ENCODE results near the gene TPM4. TPM values are rescaled to one million over a fixed set of nuclear protein-coding genes. Genes with fewer than 3 reads are reported as not detected.

The TPM4 gene
- total and polyA plus RNA-seq, 2 of the 8 experiments (the other 6 are each of a cell fraction or from before 2014, with no cell fraction given): 160 to 359 TPM

- TF ChIP-seq SP1 (IDR thresholded peaks at IDR 0.05; ENCODE audit: low read depth, low read length): 0 out of 2 replicates have a peak, but pooled peaks have one; percentile 41
- TF ChIP-seq RBBP5 (IDR thresholded peaks at IDR 0.05; ENCODE audit: borderline replicate concordance, low read depth, low read length): peak; percentile 78; the same call in 1 of the 2 replicates
- TF ChIP-seq, protein P1, sequence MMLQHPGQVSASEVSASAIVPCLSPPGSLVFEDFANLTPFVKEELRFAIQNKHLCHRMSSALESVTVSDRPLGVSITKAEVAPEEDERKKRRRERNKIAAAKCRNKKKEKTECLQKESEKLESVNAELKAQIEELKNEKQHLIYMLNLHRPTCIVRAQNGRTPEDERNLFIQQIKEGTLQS (IDR thresholded peaks at IDR 0.05; ENCODE audit: insufficient read depth, low read depth, low read length): no peak
- TF ChIP-seq, protein P2, sequence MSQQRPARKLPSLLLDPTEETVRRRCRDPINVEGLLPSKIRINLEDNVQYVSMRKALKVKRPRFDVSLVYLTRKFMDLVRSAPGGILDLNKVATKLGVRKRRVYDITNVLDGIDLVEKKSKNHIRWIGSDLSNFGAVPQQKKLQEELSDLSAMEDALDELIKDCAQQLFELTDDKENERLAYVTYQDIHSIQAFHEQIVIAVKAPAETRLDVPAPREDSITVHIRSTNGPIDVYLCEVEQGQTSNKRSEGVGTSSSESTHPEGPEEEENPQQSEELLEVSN (IDR thresholded peaks at IDR 0.05): no peak
- peak; percentile 85; the same call in 1 of the 2 replicates for TF ChIP-seq TBP (IDR thresholded peaks at IDR 0.05; ENCODE audit: low read depth, low read length)
- TF ChIP-seq SUZ12 (IDR thresholded peaks at IDR 0.05; ENCODE audit: low read length): no peak
- TF ChIP-seq, protein P3, sequence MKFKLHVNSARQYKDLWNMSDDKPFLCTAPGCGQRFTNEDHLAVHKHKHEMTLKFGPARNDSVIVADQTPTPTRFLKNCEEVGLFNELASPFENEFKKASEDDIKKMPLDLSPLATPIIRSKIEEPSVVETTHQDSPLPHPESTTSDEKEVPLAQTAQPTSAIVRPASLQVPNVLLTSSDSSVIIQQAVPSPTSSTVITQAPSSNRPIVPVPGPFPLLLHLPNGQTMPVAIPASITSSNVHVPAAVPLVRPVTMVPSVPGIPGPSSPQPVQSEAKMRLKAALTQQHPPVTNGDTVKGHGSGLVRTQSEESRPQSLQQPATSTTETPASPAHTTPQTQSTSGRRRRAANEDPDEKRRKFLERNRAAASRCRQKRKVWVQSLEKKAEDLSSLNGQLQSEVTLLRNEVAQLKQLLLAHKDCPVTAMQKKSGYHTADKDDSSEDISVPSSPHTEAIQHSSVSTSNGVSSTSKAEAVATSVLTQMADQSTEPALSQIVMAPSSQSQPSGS (IDR thresholded peaks at IDR 0.05; ENCODE audit: low read length): peak; percentile 77; the same call in 1 of the 2 replicates
- peak; percentile 96 for TF ChIP-seq SRF (IDR thresholded peaks at IDR 0.05; ENCODE audit: low read depth, low read length)
- peak; percentile 46; the same call in 1 of the 2 replicates for TF ChIP-seq EGR1 (IDR thresholded peaks at IDR 0.05; ENCODE audit: borderline replicate concordance, low read depth, low read length)
- TF ChIP-seq CHD1 (IDR thresholded peaks at IDR 0.05; ENCODE audit: low read depth, low read length): no peak
- TF ChIP-seq BACH1 (IDR thresholded peaks at IDR 0.05; ENCODE audit: low read length): no peak
- peak; percentile 89 for TF ChIP-seq TAF1 (IDR thresholded peaks at IDR 0.05; ENCODE audit: low read depth, low read length)
- TF ChIP-seq POLR2A (IDR thresholded peaks at IDR 0.05; ENCODE audit: control extremely low read depth in 1 of 2, low read depth in 2 of 2, low read length in 2 of 2): peak; percentile 80 to 98
- TF ChIP-seq EZH2 (IDR thresholded peaks at IDR 0.05; ENCODE audit: low read depth, low read length, severe bottlenecking): no peak
- no peak for TF ChIP-seq BCL11A (IDR thresholded peaks at IDR 0.05; ENCODE audit: low read depth in 2 of 2, low read length in 2 of 2)
- peak; percentile 81 for TF ChIP-seq JUND (IDR thresholded peaks at IDR 0.05; ENCODE audit: low read length)
- TF ChIP-seq CBX8 (IDR thresholded peaks at IDR 0.05; ENCODE audit: borderline replicate concordance, low read depth, low read length): no peak
- peak; percentile 91 for TF ChIP-seq POLR2AphosphoS5 (IDR thresholded peaks at IDR 0.05; ENCODE audit: low read depth, low read length)
- peak in 1 of 2 experiments; percentile 82; a peak in 1 of 3 replicates for TF ChIP-seq EP300 (IDR thresholded peaks at IDR 0.05; ENCODE audit: borderline replicate concordance in 1 of 2, low read depth in 2 of 2, low read length in 2 of 2)
- TF ChIP-seq JUN (IDR thresholded peaks at IDR 0.05; ENCODE audit: low read depth, low read length): peak; percentile 65
- no peak for TF ChIP-seq CBX5 (IDR thresholded peaks at IDR 0.05; ENCODE audit: low read depth, low read length)
Observed at GRCh38 chr19:16076154-16076957, at the start of gene TPM4 (continued).
